GM23338 (cell line): ENCODE data around the gene KRT1. TPM values are rescaled to one million over a fixed set of nuclear protein-coding genes. Genes with fewer than 3 reads are reported as not detected.

Source experiments
- ATAC-seq: fragments of 200-7000 bp; cut with Tn5 transposase; 3 replicates; pipeline ENCODE4 v1.9.1; 2020
- DNase-seq: peaks from one replicate; pipeline ENCODE4 v3.0.0-alpha.2; 2015; ENCODE audit warnings: low spot score
- H2AFZ ChIP-seq: fragments of 200-600 bp; sonication (generic); 2 replicates; pipeline ENCODE4 v1.8.0; 2016; ENCODE audit warnings: antibody characterized with exemption, mild to moderate bottlenecking, moderate library complexity
- H3F3A ChIP-seq: fragments of 200-600 bp; sonication (generic); replicated peaks from 2 replicates; pipeline ENCODE4 v1.8.0; 2017; ENCODE audit warnings: antibody characterized with exemption, mixed run types, low read depth
- H3K27ac ChIP-seq: fragments of 200-600 bp; sonication (generic); 2 replicates; pipeline ENCODE4 v1.6.1; 2016; ENCODE audit warnings: low read depth
- H3K27me3 ChIP-seq: fragments of 200-600 bp; sonication (generic); 2 replicates; pipeline ENCODE4 v1.8.0; 2016; ENCODE audit warnings: mild to moderate bottlenecking, mixed run types, moderate library complexity; ENCODE audit not compliant: insufficient read depth
- H3K36me3 ChIP-seq: fragments of 200-600 bp; sonication (generic); 2 replicates; pipeline ENCODE4 v1.8.0; 2016; ENCODE audit warnings: mild to moderate bottlenecking; ENCODE audit not compliant: insufficient read depth
- H3K4me1 ChIP-seq: fragments of 200-600 bp; sonication (generic); 2 replicates; pipeline ENCODE4 v1.8.0; 2016; ENCODE audit warnings: mild to moderate bottlenecking, moderate library complexity; ENCODE audit not compliant: insufficient read depth
- H3K4me2 ChIP-seq: fragments of 200-600 bp; sonication (generic); 2 replicates; pipeline ENCODE4 v1.7.1; 2017; ENCODE audit warnings: mixed run types
- H3K4me3 ChIP-seq: fragments of 200-600 bp; sonication (generic); 2 replicates; pipeline ENCODE4 v1.6.1; 2016; ENCODE audit warnings: mixed run types
- H3K79me2 ChIP-seq: fragments of 200-600 bp; sonication (generic); replicated peaks from 2 replicates; pipeline ENCODE4 v1.8.0; 2017; ENCODE audit warnings: mild to moderate bottlenecking; ENCODE audit not compliant: insufficient read depth
- H3K9me2 ChIP-seq: fragments of 200-600 bp; sonication (generic); 2 replicates; pipeline ENCODE4 v1.8.0; 2017; ENCODE audit not compliant: insufficient read depth
- H4K20me1 ChIP-seq: fragments of 200-600 bp; sonication (generic); replicated peaks from 2 replicates; pipeline ENCODE4 v1.8.0; 2017; ENCODE audit warnings: mild to moderate bottlenecking; ENCODE audit not compliant: insufficient read depth
- H3K27ac Mint-ChIP-seq: 2 replicates; pipeline ENCODE4 v1.8.0; 2020; ENCODE audit warnings: inconsistent platforms, mild to moderate bottlenecking, moderate library complexity, mixed read lengths
- H3K27me3 Mint-ChIP-seq: 3 replicates; pipeline ENCODE4 v1.8.0; 2022; ENCODE audit warnings: low read depth, mild to moderate bottlenecking, moderate library complexity, mixed read lengths, inconsistent platforms; ENCODE audit not compliant: insufficient read depth, poor library complexity
- H3K36me3 Mint-ChIP-seq: 3 replicates; pipeline ENCODE4 v1.8.0; 2021; ENCODE audit warnings: low read depth, mild to moderate bottlenecking, inconsistent platforms, moderate library complexity, mixed read lengths
- H3K4me1 Mint-ChIP-seq: 3 replicates; pipeline ENCODE4 v1.8.0; 2020; ENCODE audit warnings: mild to moderate bottlenecking, inconsistent platforms, mixed read lengths
- H3K4me3 Mint-ChIP-seq: 3 replicates; pipeline ENCODE4 v1.8.0; 2021; ENCODE audit warnings: moderate library complexity, mild to moderate bottlenecking, inconsistent platforms, mixed read lengths
- H3K9me3 Mint-ChIP-seq: 3 replicates; pipeline ENCODE4 v1.8.0; 2020; ENCODE audit warnings: moderate library complexity, mild to moderate bottlenecking, inconsistent platforms, mixed read lengths
- CREB1 ChIP-seq: fragments of 250-450 bp; sonication (Bioruptor Pico); IDR thresholded peaks from 2 replicates; pipeline ENCODE4 v1.5.0; 2020; ENCODE audit warnings: low read depth, mild to moderate bottlenecking, moderate library complexity
- JUNB ChIP-seq: IDR thresholded peaks from one replicate; pipeline ENCODE4 v1.6.1; 2016; ENCODE audit warnings: antibody characterized with exemption; ENCODE audit not compliant: unreplicated experiment
- NANOG ChIP-seq: IDR thresholded peaks from 2 replicates; pipeline ENCODE4 v1.6.1; 2016; ENCODE audit warnings: antibody characterized with exemption, borderline replicate concordance
- POLR2AphosphoS5 ChIP-seq: IDR thresholded peaks from 2 replicates; pipeline ENCODE4 v1.6.1; 2016; ENCODE audit warnings: antibody characterized with exemption, low read depth
- STAT1 ChIP-seq: IDR thresholded peaks from one replicate; pipeline ENCODE4 v1.6.1; 2016; ENCODE audit warnings: antibody characterized with exemption; ENCODE audit not compliant: unreplicated experiment
- ZNF114 ChIP-seq: fragments of 250-450 bp; sonication (Bioruptor Pico); IDR thresholded peaks from 2 replicates; pipeline ENCODE4 v1.5.0; 2020; ENCODE audit warnings: mild to moderate bottlenecking, moderate library complexity
- ZNF331 ChIP-seq: fragments of 250-450 bp; sonication (Bioruptor Pico); IDR thresholded peaks from 2 replicates; pipeline ENCODE4 v1.5.0; 2020; ENCODE audit warnings: low read depth, mild to moderate bottlenecking, moderate library complexity
- polyA plus RNA-seq: library from polyadenylated mRNA; unstranded; fragments of >200 nt; fragmentation: Nextera tagmentation; extraction: Ambion mirVana; gene quantifications from 2 replicates; pipeline ENCODE4 v1.2.1, GENCODE V29; 2016
- total RNA-seq: library from RNA; depleted of rRNA; stranded (reverse); fragments of >200 nt; shearing (Covaris generic); gene quantifications from 2 replicates; pipeline ENCODE4 v1.2.3, GENCODE V29; 2014
- TF ChIP-seq, protein P1 (sequence below), 2 experiments: fragments of 200-600 bp in 1 of 2; sonication (generic) in 1 of 2; conservative IDR thresholded peaks; 2 replicates each; pipeline versions ENCODE4 v1.5.1 to v1.6.1; 2016 to 2017; ENCODE audit warnings: antibody characterized with exemption in 2 of 2, low read depth in 2 of 2, mild to moderate bottlenecking in 2 of 2, moderate library complexity in 1 of 2
- TF ChIP-seq, protein P2 (sequence below): fragments of 250-450 bp; sonication (Bioruptor Pico); IDR thresholded peaks from 2 replicates; pipeline ENCODE4 v1.5.0; 2020; ENCODE audit warnings: mild to moderate bottlenecking, moderate library complexity
- TF ChIP-seq, protein P3 (sequence below): IDR thresholded peaks from one replicate; pipeline ENCODE4 v1.6.1; 2018; ENCODE audit warnings: antibody characterized with exemption; ENCODE audit not compliant: unreplicated experiment

Gene KRT1
- total and polyA plus RNA-seq, 2 experiments from 2014 or later: not detected

DNA sequence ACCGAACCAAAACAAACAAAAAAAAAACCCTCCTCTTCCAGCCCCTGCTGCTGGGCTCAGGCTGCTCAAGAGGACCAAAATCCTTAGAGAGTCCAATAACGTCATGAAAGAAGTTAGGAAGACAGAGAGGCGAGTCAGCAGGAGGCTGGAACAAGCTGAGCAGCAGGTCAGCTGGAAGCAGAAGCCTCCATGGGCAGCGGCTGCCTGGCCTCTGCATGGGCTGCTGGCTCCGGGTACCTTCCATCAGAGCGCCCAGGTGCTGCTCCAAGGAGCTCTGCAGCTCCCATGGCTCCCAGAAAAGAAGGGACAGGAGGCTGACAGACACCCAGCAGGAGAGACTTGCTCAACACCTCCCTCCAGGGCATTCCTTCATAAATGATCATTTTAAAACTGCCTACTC is 25.0 kb downstream of the KRT1 start:
- H3K79me2 ChIP-seq: no peaks in the 10 kb centered on the region
- 0 out of 2 replicates have a peak, but pooled peaks cover 4% of the 10 kb centered on the region for H3K9me2 ChIP-seq
- H3K4me3 Mint-ChIP-seq: no peak overlapping the region
- no peak overlapping the region for H3K27ac Mint-ChIP-seq
- H3K27me3 Mint-ChIP-seq: peaks cover 11% of the 10 kb centered on the region
- no peak overlapping the region for H3K27ac ChIP-seq
- H3K36me3 Mint-ChIP-seq: no peaks in the 10 kb centered on the region
- no peaks in the 10 kb centered on the region for H3F3A ChIP-seq
- H3K4me2 ChIP-seq: no peak overlapping the region
- no peak overlapping the region for H2AFZ ChIP-seq
- no peaks in the 10 kb centered on the region for H4K20me1 ChIP-seq
- no peaks in the 10 kb centered on the region for H3K4me1 ChIP-seq
- H3K36me3 ChIP-seq: no peaks in the 10 kb centered on the region
- no peak; the same call in 2 of the 3 replicates for ATAC-seq
- no peaks in the 10 kb centered on the region for H3K27me3 ChIP-seq
- peaks cover 10% of the 10 kb centered on the region; the same call in 2 of the 3 replicates for H3K9me3 Mint-ChIP-seq
- H3K4me1 Mint-ChIP-seq: no peaks in the 10 kb centered on the region; the same call in 2 of the 3 replicates
- DNase-seq: no peak
- H3K4me3 ChIP-seq: no peak overlapping the region
- no peak for TF ChIP-seq JUNB
- TF ChIP-seq, protein P1, sequence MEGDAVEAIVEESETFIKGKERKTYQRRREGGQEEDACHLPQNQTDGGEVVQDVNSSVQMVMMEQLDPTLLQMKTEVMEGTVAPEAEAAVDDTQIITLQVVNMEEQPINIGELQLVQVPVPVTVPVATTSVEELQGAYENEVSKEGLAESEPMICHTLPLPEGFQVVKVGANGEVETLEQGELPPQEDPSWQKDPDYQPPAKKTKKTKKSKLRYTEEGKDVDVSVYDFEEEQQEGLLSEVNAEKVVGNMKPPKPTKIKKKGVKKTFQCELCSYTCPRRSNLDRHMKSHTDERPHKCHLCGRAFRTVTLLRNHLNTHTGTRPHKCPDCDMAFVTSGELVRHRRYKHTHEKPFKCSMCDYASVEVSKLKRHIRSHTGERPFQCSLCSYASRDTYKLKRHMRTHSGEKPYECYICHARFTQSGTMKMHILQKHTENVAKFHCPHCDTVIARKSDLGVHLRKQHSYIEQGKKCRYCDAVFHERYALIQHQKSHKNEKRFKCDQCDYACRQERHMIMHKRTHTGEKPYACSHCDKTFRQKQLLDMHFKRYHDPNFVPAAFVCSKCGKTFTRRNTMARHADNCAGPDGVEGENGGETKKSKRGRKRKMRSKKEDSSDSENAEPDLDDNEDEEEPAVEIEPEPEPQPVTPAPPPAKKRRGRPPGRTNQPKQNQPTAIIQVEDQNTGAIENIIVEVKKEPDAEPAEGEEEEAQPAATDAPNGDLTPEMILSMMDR (conservative IDR thresholded peaks at IDR 0.05; ENCODE audit: low read depth in 2 of 2): no peak
- TF ChIP-seq CREB1 (CRISPR knock-in tag): no peak
- TF ChIP-seq ZNF114 (CRISPR knock-in tag): no peak
- TF ChIP-seq NANOG: no peak
- TF ChIP-seq, protein P2, sequence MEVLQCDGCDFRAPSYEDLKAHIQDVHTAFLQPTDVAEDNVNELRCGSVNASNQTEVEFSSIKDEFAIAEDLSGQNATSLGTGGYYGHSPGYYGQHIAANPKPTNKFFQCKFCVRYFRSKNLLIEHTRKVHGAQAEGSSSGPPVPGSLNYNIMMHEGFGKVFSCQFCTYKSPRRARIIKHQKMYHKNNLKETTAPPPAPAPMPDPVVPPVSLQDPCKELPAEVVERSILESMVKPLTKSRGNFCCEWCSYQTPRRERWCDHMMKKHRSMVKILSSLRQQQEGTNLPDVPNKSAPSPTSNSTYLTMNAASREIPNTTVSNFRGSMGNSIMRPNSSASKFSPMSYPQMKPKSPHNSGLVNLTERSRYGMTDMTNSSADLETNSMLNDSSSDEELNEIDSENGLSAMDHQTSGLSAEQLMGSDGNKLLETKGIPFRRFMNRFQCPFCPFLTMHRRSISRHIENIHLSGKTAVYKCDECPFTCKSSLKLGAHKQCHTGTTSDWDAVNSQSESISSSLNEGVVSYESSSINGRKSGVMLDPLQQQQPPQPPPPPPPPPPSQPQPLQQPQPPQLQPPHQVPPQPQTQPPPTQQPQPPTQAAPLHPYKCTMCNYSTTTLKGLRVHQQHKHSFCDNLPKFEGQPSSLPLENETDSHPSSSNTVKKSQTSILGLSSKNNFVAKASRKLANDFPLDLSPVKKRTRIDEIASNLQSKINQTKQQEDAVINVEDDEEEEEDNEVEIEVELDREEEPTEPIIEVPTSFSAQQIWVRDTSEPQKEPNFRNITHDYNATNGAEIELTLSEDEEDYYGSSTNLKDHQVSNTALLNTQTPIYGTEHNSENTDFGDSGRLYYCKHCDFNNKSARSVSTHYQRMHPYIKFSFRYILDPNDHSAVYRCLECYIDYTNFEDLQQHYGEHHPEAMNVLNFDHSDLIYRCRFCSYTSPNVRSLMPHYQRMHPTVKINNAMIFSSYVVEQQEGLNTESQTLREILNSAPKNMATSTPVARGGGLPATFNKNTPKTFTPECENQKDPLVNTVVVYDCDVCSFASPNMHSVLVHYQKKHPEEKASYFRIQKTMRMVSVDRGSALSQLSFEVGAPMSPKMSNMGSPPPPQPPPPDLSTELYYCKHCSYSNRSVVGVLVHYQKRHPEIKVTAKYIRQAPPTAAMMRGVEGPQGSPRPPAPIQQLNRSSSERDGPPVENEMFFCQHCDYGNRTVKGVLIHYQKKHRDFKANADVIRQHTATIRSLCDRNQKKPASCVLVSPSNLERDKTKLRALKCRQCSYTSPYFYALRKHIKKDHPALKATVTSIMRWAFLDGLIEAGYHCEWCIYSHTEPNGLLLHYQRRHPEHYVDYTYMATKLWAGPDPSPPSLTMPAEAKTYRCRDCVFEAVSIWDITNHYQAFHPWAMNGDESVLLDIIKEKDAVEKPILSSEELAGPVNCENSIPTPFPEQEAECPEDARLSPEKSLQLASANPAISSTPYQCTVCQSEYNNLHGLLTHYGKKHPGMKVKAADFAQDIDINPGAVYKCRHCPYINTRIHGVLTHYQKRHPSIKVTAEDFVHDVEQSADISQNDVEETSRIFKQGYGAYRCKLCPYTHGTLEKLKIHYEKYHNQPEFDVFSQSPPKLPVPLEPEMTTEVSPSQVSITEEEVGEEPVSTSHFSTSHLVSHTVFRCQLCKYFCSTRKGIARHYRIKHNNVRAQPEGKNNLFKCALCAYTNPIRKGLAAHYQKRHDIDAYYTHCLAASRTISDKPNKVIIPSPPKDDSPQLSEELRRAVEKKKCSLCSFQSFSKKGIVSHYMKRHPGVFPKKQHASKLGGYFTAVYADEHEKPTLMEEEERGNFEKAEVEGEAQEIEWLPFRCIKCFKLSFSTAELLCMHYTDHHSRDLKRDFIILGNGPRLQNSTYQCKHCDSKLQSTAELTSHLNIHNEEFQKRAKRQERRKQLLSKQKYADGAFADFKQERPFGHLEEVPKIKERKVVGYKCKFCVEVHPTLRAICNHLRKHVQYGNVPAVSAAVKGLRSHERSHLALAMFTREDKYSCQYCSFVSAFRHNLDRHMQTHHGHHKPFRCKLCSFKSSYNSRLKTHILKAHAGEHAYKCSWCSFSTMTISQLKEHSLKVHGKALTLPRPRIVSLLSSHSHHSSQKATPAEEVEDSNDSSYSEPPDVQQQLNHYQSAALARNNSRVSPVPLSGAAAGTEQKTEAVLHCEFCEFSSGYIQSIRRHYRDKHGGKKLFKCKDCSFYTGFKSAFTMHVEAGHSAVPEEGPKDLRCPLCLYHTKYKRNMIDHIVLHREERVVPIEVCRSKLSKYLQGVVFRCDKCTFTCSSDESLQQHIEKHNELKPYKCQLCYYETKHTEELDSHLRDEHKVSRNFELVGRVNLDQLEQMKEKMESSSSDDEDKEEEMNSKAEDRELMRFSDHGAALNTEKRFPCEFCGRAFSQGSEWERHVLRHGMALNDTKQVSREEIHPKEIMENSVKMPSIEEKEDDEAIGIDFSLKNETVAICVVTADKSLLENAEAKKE (CRISPR knock-in tag): no peak
- TF ChIP-seq ZNF331 (CRISPR knock-in tag): no peak
- TF ChIP-seq POLR2AphosphoS5: no peak
- TF ChIP-seq, protein P3, sequence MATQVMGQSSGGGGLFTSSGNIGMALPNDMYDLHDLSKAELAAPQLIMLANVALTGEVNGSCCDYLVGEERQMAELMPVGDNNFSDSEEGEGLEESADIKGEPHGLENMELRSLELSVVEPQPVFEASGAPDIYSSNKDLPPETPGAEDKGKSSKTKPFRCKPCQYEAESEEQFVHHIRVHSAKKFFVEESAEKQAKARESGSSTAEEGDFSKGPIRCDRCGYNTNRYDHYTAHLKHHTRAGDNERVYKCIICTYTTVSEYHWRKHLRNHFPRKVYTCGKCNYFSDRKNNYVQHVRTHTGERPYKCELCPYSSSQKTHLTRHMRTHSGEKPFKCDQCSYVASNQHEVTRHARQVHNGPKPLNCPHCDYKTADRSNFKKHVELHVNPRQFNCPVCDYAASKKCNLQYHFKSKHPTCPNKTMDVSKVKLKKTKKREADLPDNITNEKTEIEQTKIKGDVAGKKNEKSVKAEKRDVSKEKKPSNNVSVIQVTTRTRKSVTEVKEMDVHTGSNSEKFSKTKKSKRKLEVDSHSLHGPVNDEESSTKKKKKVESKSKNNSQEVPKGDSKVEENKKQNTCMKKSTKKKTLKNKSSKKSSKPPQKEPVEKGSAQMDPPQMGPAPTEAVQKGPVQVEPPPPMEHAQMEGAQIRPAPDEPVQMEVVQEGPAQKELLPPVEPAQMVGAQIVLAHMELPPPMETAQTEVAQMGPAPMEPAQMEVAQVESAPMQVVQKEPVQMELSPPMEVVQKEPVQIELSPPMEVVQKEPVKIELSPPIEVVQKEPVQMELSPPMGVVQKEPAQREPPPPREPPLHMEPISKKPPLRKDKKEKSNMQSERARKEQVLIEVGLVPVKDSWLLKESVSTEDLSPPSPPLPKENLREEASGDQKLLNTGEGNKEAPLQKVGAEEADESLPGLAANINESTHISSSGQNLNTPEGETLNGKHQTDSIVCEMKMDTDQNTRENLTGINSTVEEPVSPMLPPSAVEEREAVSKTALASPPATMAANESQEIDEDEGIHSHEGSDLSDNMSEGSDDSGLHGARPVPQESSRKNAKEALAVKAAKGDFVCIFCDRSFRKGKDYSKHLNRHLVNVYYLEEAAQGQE: no peak
- no peak for TF ChIP-seq STAT1
